GM23338 (cell line): ENCODE data around the gene S100A6.

ENCODE experiments used
- CREB1 ChIP-seq: fragments of 250-450 bp; sonication (Bioruptor Pico); IDR thresholded peaks from 2 replicates; pipeline ENCODE4 v1.5.0; 2020; ENCODE audit warnings: low read depth, mild to moderate bottlenecking, moderate library complexity
- CTCF ChIP-seq, 2 experiments: fragments of 200-600 bp in 1 of 2; sonication (generic) in 1 of 2; conservative IDR thresholded peaks; 2 replicates each; pipeline versions ENCODE4 v1.5.1 to v1.6.1; 2016 to 2017; ENCODE audit warnings: antibody characterized with exemption in 2 of 2, low read depth in 2 of 2, mild to moderate bottlenecking in 2 of 2, moderate library complexity in 1 of 2
- EZH2 ChIP-seq: fragments of 200-600 bp; sonication (generic); IDR thresholded peaks from one replicate; pipeline ENCODE4 v1.8.0; 2017; ENCODE audit warnings: antibody characterized with exemption, mild to moderate bottlenecking, low read depth; ENCODE audit not compliant: unreplicated experiment
- EZH2phosphoT487 ChIP-seq: fragments of 200-600 bp; sonication (generic); IDR thresholded peaks from one replicate; pipeline ENCODE4 v1.8.1; 2018; ENCODE audit warnings: antibody characterized with exemption; ENCODE audit not compliant: unreplicated experiment
- JUNB ChIP-seq: IDR thresholded peaks from one replicate; pipeline ENCODE4 v1.6.1; 2016; ENCODE audit warnings: antibody characterized with exemption; ENCODE audit not compliant: unreplicated experiment
- POLR2AphosphoS5 ChIP-seq: IDR thresholded peaks from 2 replicates; pipeline ENCODE4 v1.6.1; 2016; ENCODE audit warnings: antibody characterized with exemption, low read depth
- ZNF114 ChIP-seq: fragments of 250-450 bp; sonication (Bioruptor Pico); IDR thresholded peaks from 2 replicates; pipeline ENCODE4 v1.5.0; 2020; ENCODE audit warnings: mild to moderate bottlenecking, moderate library complexity
- ZNF462 ChIP-seq: fragments of 250-450 bp; sonication (Bioruptor Pico); IDR thresholded peaks from 2 replicates; pipeline ENCODE4 v1.5.0; 2020; ENCODE audit warnings: mild to moderate bottlenecking, moderate library complexity

- TF ChIP-seq CTCF (conservative IDR thresholded peaks at IDR 0.05; ENCODE audit: low read depth in 2 of 2) (no peak), EZH2phosphoT487 (no peak), EZH2 (no peak), CREB1 (CRISPR knock-in tag) (no peak), POLR2AphosphoS5 (no peak), JUNB (no peak), ZNF114 (no peak), ZNF462 (CRISPR knock-in tag) (no peak)
Observed at GRCh38 chr1:153498746-153499145, 37.0 kb downstream of the S100A6 start.
